GM21786 (cell line): ENCODE results near the gene ZFYVE28.
A peak's percentile ranks its signal among the peaks of the same experiment; 100 is the strongest.

ENCODE experiments used
- ATAC-seq: cut with Tn5 transposase; IDR thresholded peaks from one replicate; pipeline ENCODE4 v1.9.1; 2021; ENCODE audit not compliant: unreplicated experiment

ZFYVE28 gene

DNA sequence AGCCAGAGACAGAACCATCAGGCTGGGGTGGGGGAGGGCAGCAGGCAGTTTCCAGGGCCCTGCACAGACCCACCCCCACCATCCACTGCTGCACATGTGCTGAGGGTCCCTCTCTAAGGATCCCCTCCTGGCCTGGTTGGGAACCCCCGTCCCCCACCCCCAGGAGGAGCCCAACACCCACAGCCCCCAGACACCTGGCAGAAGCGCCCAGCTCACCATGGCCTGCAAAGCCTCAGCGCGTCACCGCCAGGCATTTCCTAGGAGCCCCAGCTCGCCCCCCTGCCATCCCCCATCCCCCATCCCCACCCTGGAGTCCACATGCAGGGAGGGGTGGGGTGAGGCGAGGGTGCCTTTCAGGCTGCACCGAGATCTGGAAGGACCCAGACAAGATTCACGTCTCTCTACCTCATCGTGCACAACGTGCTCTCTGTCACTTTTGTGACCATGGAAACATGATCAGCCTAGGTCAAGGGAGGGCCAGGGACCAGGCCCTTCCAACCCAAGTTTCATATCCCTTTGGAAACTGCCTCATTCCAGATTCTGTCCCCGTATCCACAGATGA, 165.8 kb downstream of the ZFYVE28 start:
- no peak for ATAC-seq

DNA sequence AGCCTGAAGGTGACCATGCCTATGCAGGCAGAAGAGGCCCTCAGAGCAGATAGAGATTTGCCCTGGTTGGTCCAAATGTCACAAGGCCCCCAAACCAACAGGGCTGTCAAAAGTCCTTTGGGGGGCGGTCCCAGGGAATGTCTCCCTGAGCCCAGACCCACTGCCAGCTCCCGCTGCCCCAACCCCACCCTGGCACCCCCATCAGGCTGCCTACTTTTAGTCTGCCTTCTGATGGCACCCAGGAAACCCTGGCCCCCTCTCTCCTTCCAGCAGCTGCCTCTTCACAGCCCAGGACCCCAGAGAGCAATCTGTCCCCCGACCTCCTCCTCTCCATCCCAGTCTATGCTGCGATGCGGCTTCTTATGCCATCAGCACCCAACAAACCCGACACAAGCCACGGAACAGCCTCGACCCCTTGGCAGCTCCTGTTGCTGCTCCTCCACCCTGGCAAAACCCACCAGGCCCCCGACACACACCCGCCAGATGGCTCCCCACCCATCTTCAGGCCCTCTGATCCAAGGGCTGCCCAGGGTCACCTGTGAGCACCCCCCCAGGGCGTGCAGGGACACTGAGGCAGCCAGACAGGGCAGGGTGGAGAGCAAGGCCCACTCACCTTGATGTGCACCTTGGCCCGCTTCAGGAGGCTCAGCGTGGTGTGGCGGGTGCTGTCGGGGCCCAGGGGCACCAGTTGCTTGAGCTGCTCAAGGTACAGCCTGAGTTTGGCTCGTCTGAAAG, 166.5 kb downstream of the ZFYVE28 start:
- ATAC-seq: no peak

DNA sequence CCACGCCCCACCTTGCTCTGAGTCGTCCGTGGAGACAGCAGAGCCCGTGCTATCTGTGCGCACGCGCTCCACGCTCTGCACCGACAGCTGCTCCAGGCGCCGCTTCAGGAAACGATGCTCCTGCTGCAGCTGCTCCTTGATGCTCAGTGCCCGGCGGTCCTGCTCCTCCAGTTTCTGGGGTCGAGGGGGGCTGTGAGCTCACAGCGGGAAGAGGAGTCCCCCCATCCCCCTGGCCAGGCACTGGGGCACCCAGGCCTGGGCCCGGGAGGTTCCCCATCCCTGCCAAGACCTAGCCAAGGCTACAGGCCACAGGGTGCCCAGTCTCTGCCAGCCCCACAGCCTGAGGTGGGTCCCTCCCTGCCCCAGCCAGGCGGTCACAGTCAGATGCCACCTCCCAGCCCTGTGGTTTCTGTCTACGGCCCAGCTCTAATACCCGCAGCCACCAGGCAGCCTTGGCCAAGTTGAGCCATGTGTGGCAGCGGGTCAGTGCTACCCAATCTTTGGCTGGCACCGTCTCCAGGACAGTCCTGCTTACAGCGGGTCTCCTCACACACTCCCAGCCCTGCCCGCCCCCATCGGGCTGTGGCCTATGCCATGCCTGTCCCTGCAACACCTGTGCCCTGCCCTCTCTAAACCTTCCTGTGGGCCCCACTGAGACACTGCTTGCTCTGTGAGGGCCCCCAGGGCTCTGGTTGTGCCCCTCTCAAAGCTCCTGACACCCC, 167.2 kb downstream of the ZFYVE28 start:
- ATAC-seq: no peak

DNA sequence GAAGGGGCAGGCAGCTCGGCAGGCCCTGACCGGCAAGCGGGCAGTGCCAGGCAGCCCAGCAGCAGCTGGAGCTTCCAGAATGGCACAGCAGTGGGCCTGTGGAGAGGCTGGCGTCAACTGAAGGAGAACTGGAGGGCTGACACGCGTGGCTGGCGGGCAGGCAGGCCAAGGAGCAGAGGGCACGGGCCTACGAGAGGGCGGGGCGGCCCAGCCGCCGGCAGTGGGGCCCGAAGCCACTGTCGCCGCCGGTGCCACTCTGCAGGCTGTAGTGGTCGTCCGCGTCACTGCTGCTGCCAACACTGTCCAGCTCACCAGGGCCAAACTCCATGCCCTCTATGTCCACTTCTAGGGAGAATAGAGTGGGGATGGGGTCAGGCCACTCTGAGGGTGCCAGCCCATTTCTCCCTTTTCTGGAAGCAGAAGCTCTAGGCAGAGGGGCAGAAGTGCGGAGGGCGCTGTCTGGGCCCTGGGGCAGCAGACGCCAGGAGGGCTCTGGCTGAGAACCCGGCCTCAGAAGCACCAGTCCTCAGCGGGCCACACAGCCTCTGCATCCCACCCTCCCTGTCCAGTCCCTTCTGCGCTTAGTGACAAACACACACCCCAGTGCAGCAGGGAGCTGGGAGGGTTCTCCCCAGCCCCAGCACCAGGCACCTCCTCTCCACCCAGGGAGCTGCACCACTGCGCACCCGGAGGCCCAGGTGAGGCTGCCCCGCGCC, 167.9 kb downstream of the ZFYVE28 start:
- no peak for ATAC-seq

DNA sequence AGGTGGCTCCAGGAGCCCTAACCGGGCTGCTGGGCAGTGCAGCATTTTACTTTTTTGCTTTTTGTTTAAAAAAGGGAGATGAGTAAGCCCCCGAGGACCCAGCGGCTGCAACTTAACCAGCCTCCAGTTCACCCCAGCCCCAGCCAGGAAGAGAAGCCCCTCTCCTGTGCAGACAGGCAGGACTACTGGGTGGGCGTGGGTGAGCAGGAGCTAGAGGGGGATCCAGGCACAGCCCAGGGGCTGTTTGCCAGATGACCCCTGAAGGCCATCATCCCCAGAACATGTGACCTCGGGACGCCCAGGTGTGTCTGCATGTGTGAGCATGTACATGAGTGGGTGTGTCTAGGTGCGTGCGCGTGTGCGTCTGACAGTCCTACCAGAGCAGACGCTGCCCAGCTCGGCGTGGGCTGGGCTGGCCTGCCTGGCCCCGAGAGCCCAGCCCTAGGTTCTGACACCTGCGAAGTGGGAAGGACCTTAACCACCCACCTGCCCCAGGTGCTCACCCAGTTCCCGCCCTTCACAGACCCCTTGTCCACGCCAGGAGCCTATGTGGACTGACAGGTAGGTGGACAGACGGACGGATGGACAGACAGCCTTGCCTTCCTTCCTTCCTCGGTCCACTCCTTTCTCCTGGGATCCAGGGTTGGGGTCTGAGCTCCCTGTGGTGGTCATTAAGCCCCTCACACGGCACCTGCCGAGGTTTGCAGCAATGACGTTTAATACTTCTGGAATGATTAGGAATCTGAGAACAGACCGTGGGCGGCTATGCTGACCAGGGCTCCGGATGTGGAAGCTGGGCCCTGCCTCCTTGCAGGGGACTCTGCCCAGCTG, 168.7 kb downstream of the ZFYVE28 start:
- ATAC-seq: no peak

DNA sequence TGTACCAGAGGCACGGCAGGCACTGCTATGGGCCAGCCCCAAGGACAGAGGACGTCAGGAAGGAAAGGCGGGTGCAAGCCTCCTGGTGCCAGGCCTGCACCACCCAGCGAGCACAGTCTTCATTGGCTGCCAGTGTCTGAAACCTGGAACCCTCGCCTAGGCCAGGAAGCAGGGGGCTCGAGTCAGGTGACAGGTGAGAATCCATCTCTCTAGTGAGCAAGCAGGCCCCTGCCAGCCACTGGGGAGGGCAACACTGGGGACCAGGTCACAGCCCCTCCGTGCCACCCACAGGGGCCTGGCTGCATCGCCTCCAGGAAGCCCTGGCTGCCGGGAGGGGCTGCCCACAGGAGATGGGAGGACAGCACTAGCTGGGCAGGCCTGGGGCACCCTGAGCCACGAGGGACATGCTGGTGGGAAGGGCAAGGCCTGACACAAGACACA, 169.6 kb downstream of the ZFYVE28 start:
- no peak for ATAC-seq

DNA sequence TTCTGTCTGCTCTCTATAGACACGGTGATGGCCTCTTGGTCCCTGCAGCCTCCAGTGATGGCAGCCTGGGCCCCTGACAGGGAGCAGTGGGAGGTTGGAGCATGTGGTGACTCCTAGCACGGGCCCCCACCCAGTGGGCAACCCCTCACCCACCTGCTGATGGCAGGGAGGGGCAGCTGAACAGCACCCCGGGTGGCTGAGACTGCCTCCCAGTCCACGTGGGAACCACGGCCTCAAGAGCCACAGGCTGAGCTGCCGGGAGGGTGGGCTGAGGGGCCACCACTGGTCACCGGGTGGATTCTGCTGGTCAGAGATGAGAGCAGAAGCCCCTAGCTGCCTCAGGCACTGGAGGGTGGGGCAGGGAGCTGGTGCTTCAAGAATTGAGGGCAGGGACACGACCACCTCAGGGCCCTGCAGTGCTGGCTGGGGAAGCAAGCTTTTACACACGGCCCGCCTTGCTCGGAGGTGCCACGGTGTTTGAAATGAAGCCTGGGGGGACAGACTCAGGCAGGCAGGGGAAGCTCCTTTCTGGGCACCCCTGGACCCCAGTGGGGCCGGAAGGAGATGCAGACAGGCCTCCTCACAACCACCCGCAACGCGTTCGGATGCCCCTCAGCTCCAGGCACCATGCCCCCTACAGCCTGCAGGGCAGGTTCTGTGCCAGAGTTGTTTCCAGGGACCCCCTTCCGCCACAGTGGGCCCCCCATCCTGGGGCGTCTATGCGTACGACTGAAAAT, 170.2 kb downstream of the ZFYVE28 start:
- no peak for ATAC-seq

DNA sequence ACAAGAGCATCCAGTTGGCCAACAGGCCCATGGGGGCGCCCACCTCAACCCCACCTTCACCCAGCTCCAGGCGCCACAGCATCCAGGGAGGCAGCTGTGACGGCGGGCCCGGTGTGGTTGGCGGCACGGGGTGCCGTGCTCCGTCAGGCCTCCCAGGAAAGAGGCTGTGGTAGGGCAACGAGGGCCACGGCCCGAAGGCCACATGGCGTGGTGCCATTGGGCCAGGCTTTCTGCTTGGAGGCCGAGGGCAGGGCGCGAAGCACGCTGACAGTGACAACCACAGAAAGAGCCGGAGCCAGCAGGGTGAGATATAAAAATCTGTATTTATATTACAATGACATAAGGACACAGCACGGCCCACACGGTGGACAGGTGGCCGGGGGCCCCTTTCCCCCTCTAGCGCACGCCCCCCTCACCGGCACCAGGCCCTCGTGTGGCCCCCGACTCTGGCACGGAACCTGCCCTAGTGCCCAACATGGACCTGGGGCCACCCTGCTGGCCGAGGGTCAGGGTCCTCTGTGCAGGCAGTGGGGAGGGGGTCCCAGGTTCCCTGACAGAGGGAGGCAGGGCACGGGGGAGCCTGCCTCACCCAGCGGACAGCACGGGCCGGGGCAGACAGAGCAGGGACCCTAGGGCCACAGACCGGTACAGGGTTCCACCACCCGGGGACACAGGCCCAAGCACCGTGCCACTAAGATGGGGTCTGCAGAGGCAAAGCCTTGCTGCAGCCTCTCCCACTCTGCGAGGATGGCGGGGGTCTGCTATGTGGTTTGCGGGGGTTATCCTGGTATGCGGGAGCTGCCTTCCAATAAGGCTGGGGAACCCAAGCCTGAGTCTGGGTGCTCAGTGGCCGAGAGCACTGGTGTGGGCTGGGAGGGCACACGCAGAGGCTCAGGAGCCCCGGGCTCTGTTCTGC, 171.1 kb downstream of the ZFYVE28 start:
- no peak for ATAC-seq

DNA sequence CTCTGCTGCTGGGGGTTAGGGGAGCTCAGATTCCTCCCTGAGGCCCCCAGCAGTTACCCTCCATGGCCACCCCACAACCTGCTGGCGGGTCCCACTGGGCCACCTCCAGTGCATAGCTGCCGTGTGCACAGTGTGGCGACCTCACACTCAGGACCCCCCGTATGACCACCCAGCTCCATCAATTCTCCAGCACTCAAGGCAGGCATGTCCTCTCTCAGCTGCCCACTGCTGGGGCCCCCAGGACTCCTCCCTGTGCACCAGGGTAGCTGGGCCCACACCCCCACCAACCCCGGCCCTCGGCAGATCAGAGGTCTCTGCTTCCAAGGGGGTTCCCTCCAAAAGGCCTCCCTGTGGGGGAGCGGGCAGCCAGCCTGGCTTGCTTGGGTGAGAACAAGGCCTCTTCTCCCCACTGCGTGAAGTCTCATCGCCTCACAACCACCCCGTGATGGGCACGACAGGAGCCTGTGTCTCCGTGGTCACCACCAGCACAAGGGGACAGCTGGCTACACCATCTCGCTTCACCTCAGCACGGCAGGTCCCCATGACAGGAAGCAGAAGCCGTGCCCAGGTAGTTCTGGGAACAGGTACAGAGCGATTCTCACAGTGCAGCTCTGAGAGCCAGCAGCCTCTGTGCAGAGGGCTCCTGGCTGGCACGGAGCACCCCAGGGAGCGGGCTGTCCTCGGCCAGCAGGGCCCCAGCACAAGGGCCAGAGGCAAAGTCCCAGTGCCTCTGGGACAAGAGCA, 171.9 kb downstream of the ZFYVE28 start:
- ATAC-seq: no peak

DNA sequence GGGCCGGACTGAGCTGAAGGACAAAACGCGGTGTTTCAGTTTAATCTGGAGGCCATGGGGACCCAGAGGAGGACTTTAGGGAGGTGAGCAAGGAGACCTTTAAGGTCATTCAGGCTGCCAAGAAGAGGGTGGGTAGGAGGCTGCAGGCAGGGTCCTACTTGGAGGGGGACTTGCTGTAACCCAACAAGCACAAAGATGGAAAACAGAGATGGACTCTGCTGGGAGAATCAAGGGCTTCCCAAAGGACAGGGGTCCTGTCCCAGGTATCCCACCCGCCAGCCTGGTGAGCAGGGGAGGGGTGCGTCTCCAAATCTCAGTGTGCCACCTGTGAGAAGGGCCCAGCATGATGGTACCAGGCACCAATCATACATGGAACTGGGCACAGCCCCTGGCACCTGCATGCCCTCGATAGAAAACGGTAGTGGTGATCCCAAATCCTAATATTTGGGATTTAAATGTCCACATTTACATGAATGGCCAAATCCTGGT, 172.6 kb downstream of the ZFYVE28 start:
- ATAC-seq: no peak

DNA sequence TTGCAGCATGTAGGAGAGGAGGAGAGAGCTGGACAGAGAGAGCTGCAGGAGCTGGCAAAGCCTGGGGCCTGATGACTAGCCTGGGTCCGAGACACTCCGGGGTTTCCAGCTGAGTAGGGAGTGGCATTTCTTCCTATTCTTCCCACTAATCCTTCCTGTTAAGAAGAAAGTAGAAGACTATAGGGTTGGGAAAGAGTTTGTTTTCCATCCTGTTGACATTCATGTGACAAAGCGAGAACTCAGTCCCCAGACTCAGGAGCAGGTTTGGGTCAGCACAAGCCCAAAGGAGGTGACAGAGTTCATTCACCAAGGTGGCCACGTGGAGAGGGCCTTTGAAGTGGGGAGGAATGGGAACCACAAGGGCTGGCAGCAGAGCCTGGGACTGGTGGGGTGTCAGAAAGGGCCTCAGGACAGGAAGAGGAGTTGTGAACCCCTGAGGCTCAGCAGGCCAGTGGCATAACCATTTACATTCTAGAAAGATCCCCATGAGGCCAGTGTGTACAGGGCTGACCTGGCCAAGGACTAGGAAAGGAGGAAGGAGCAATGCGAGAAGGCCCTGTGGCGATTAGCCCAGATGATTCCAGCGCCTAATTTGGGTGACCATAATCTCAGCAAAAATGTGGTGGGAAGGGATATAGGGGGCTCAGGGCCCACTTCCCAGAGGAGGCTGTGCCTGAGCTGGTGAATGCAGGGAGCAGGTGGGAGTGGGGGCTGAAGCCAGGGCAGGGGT, 173.2 kb downstream of the ZFYVE28 start:
- ATAC-seq: no peak

DNA sequence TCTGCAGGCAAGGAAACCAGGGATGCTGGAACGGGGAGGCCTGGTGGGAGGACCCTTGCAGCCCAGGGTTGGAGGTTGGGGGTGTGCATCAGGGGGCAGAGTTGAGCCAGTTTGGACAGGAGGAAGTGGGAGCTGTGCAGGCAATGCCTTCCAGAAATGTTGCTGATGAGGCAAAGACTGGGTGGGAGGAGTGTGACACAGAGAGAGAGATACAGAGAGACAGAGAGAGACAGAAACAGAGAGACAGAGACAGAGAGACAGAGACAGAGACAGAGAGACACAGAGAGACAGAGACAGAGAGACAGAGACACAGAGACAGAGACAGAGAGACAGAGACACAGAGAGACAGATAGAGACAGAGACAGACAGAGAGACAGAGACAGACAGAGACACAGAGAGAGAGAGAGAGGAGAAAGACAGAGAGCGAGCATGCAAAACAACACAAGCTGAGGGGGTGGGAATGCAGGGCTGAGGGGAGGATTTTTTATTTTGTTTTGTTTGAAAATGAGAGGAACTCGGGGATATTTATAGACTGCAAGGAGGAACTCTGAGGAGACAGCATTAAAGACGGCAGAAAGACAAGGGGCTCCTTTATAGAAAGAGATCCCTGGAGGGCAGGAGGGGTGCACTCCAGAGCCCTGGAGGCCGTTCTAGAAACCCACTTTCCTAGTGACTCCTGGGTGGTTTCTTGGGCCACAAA, 174.6 kb downstream of the ZFYVE28 start:
- no peak for ATAC-seq

DNA sequence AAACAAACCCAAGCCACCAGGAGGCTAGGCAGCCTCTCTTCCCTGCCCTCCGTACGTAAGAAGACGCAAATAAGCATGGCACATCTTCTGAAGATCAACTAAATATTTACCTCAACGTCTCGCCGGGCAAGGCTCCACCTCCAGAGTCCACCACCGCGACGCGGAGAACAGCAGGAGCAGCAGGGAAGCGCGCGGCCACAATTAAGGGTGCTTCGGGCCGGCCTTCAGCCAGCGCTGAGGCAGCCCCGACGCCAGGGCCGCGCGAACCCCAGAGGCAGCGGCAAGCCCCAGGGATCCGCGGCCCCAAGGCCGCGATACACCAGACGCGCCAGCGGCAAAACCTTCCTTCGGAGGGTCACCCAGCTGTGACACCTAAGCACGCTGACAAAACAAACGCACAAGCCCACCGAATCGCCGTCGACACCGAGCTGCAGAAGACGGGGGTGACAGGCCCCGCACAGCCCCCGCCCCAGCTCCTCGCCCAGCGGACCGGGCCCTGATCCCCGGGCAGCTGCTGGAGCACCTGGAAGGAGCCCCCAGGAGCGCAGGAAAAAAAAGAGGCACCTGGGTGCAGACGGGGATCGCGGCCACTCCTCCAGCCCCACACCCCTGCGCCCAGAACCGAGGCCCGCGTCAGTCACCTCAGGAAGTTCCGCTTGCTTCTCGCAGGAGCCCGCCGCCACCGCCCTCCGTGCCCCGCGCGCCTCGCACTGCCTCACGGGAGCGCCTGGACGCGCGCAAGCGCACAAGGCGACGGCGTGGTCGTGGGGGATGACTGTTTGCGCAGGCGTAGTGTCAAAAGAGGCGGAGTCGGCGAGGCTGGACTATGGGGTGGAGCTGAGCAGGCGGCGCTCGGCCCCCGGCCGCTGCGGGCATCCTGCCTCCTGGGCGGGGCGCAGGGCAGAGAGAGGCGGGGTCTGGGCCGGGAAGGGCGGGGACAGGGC, 176.8 kb downstream of the ZFYVE28 start, which contains the start of the genes HAUS3 and POLN:
TSS of gene HAUS3 (minus strand) at position 712 of the 944 bp plus-strand sequence. CDS start 1,175 bp downstream, outside the sequence.
TSS of gene POLN (minus strand) at position 712 of the 944 bp plus-strand sequence. CDS start 12,890 bp downstream, outside the sequence.
- peak; percentile 85 for ATAC-seq

DNA sequence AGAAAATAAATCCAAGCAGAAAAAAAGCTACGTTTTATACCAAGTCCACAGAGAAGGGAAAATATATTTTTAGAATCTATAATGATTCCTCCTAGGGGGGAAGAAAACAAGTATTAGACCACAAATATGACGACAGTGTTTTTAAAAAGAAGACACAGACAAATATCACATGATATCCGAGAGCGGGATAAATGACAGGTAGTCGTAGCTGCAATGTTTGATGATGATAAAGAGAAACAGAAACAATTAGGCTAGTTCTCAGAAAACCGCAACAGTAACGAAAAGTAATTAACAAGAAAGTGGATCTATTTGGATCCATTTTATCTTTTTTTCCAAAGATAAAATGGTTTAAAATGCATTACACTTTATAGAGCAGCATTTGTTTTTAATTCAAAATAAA, 177.4 kb downstream of the ZFYVE28 start:
- no peak for ATAC-seq

DNA sequence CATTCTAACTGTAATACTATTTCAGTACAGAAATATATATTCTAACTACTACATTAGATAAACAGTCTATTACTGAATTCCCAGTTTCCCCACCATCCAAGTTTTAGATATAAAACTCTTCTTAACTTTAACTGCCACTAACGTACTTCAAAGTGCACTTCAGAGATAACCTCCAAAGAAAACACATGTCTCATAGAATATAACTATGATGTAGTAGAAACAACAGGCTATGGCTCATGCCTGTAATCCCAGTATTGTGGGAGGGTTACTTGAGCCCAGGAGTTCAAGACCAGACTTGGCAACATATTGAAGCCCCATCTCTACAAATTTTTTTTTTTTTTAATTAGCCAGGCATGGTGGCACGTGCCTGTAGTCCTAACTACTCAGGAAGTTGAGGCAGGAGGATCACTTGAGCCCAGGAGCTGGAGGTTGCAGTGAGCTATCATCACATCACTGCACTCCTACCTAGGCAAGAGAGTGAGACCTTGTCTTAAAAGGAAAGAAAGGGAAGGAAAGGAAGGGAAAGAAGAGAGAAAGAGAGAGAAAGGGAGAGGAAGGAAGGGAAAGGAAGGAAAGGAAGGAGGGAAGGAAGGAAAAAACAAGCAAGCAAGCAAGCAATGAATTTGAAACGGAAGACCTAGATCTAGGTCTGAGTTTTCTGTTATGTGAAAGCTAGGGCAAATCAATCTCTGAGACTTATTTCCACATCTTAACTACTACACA, 181.3 kb downstream of the ZFYVE28 start:
- no peak for ATAC-seq
